Measurements from ENCODE around the gene ASH1L.

Gene ASH1L

GRCh38 chr1:155309423-155310021 lies 253.1 kb downstream of the ASH1L start:
- peak; percentile 5 for TF ChIP-seq CTCF (IDR thresholded peaks at IDR 0.05; ENCODE audit: insufficient read depth, low read depth, low read length, missing control alignments)
- peak; percentile 21 for DNase-seq (ENCODE audit: low read depth)
- H3K4me3 ChIP-seq (ENCODE audit: low read length), result peak overlapping the region; percentile 98

- peak within 1 kb of the TSS; percentile 98 for H3K4me3 ChIP-seq (ENCODE audit: low read length)
- DNase-seq (ENCODE audit: low read depth), result peak; percentile 100
- no peak for TF ChIP-seq CTCF (IDR thresholded peaks at IDR 0.05; ENCODE audit: insufficient read depth, low read depth, low read length, missing control alignments)
These were observed 253.8 kb downstream of the ASH1L start, which contains the start of gene FDPS for GRCh38 chr1:155308493-155309422. Gene FDPS, plus strand, starts transcription at chr1:155308866. Its CDS starts 924 bp downstream, at chr1:155309790.

- peak; percentile 17 for TF ChIP-seq CTCF (IDR thresholded peaks at IDR 0.05; ENCODE audit: insufficient read depth, low read depth, low read length, missing control alignments)
- DNase-seq (ENCODE audit: low read depth), result peak; percentile 33
- no peak overlapping the region for H3K4me3 ChIP-seq (ENCODE audit: low read length)
These were observed 255.3 kb downstream of the ASH1L start for GRCh38 chr1:155307247-155307740.

- H3K4me3 ChIP-seq (ENCODE audit: low read length), result no peak overlapping the region
- no peak for DNase-seq (ENCODE audit: low read depth)
- TF ChIP-seq CTCF (IDR thresholded peaks at IDR 0.05; ENCODE audit: insufficient read depth, low read depth, low read length, missing control alignments), result no peak
These were observed 256.7 kb downstream of the ASH1L start for GRCh38 chr1:155305881-155306391.

GRCh38 chr1:155304558-155305063 lies 258.0 kb downstream of the ASH1L start:
- DNase-seq (ENCODE audit: low read depth), result no peak
- H3K4me3 ChIP-seq (ENCODE audit: low read length), result no peak overlapping the region
- TF ChIP-seq CTCF (IDR thresholded peaks at IDR 0.05; ENCODE audit: insufficient read depth, low read depth, low read length, missing control alignments), result no peak

- no peak within 1 kb of the TSS for H3K4me3 ChIP-seq (ENCODE audit: low read length)
- no peak for TF ChIP-seq CTCF (IDR thresholded peaks at IDR 0.05; ENCODE audit: insufficient read depth, low read depth, low read length, missing control alignments)
These were observed 261.2 kb downstream of the ASH1L start, which contains the start of gene PKLR for GRCh38 chr1:155301342-155301841. Gene PKLR, minus strand, starts transcription at chr1:155301438. Its CDS starts 43 bp downstream, at chr1:155301395.

More at GRCh38 chr1:155301342-155301841, 261.2 kb downstream of the ASH1L start, which contains the start of gene PKLR:
- DNase-seq (ENCODE audit: low read depth), result no peak
